OCI-LY7 (cell line): ENCODE data around the gene PHAF1.

Experiments used
- CTCF ChIP-seq: fragments of 200-600 bp; sonication (generic); conservative IDR thresholded peaks from 2 replicates; pipeline ENCODE4 v1.5.1; 2014; ENCODE audit warnings: mild to moderate bottlenecking, antibody characterized with exemption, low read length, moderate library complexity, mixed read lengths
- EZH2phosphoT487 ChIP-seq: fragments of 200-600 bp; sonication (generic); IDR thresholded peaks from 2 replicates; pipeline ENCODE4 v1.6.1; 2018; ENCODE audit warnings: low read depth, borderline replicate concordance, mild to moderate bottlenecking, mixed run types, antibody characterized with exemption, low read length, moderate library complexity, mixed read lengths

GRCh38 chr16:67088551-67088950 is 21.2 kb upstream of the PHAF1 start:
- TF ChIP-seq CTCF = no peak
- TF ChIP-seq EZH2phosphoT487 = no peak
